Stimulated activated CD4-positive, alpha-beta T cell treated with anti-CD3 and anti-CD28 coated beads, Interleukin-1b, Interleukin-23, amount 100 ng/mL, for 4 hours (primary cell): ENCODE data around the gene ABHD17C.
"Not testable (repeated sequence)": the region's sequence is repeated elsewhere in the genome, so short reads cannot be mapped to it uniquely, and the experiment has no call there.

Source experiments
- DNase-seq, 2 donors: peaks; one replicate each; pipeline ENCODE4 v3.0.0-alpha.2; 2020; ENCODE audit warnings: low read depth in 2 of 2

Gene ABHD17C

GRCh38 chr15:80695099-80695910 lies at the start of gene ABHD17C:
Gene ABHD17C (plus strand): TSS chr15:80695310. CDS start chr15:80695430, 120 bp downstream.
- peak in 1 of 2 donors; percentile 55 for DNase-seq

- no peak for DNase-seq
Measured at GRCh38 chr15:80645494-80646065, 49.5 kb upstream of the ABHD17C start.

GRCh38 chr15:80647424-80647823 lies 47.7 kb upstream of the ABHD17C start:
- DNase-seq, result not testable (repeated sequence)

DNA sequence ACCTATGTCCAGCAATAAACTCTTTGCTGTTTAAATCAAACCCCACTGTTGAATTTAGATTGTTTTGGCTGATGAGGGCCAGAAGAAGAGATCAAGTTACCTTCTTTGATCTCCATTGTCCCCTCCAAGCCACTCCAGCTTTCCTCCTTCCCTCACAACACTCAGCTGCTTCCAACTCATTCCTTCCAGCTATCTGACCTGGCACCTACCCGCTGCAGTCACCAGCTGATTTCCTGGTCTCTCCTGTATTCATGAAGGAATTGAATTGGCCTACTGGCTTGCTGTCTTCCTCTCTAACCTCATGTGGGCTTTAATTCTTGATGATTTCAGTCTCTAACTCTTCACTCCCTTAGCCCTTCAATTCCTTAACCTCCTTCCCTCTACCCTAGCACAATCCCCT lies 40.8 kb upstream of the ABHD17C start:
- DNase-seq, result no peak

DNA sequence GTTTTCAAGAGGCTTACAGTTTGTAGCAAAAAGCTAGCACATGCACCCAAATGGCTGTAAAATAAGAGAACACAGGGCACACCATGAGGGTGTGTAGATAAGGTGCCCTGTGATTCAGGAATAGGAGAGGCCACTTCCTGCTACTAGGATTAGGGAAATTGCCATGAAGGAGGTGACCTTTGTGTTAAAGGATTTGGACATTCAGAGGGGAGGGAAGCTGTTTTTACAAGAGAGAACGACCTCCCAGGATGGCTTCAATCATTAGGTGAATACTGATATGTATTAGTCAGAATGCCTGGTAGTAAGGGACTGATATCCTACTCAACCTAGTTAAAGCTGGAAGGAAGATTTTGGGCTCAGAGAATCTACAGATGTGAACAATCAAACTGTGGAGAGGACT lies 35.7 kb upstream of the ABHD17C start:
- DNase-seq, result no peak

DNA sequence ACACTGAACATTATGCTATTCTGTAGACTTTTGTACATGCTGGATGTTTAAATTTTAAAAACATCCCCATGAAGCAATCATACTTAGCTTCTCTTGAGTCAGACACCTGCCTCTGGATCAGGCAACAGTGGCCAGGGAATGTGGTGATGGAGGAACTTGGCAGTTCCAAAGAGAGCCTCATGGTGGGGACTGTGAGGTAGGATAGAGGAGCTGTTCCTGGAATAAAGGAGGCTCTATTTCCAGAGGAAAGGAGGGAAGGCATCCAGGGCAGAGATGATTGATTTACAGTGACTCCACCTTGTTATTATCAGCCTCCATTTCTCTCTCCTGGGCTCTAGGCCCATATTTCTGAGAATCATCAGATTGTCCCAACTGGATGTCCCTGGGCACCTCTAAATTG lies 35.0 kb upstream of the ABHD17C start:
- DNase-seq, result no peak

DNA sequence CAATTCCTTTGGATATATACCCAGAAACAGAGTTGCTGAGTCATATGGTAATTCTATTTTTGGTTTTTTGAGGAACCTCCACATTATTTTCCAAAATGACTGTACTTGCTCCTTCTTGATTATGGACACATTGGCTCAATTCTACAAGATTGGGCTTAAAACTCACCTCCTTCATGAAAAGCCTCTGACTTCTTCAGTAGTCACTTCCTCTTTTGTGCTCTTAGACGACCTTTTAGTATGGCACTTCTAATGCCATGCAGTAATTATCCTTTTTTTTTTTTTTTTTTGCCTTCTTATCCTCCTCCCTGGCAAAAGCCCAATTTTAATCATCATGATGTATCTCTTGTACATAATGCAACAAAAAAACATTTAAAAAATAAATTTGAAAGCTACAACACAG lies 33.0 kb upstream of the ABHD17C start:
- DNase-seq, result no peak

GRCh38 chr15:80662757-80663553 lies 32.2 kb upstream of the ABHD17C start:
- DNase-seq, result no peak

DNA sequence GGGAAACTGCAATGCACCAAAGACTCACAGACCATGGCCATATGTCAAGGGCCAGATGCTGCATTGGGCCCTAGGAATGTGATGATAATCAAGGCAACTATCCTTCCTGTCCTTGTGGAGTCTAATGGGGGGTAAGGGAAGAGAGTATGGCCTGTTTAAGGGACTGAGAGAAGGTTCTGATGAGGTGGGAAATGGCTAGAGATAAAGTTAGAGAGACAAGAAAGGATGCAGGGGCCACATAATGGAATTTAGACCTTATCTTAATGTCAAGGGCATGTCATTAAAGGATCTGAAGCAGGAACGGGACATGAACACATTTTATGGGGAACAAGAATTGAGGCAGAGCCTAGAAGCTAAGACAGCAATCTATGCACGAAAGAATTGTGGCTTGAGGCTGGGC lies 30.0 kb upstream of the ABHD17C start:
- no peak for DNase-seq

DNA sequence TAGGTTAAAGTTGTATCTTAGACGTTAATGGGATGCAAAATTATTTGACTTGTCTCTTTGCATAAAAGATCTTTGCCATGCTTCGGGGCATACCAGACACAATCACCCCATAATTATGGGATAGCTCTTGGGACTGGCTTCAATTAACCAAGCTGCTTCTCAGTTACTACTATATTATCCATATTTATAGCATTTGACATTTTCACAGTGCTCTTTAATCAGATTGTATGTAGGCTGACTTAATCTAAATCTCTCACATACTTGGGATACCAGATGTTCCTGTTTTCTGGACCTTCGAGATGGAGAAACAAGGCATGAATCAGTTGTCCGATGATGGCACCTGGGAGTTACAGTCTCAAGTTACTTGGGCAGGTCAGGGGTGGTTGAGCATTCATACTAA lies 27.2 kb upstream of the ABHD17C start:
- DNase-seq, result no peak

DNA sequence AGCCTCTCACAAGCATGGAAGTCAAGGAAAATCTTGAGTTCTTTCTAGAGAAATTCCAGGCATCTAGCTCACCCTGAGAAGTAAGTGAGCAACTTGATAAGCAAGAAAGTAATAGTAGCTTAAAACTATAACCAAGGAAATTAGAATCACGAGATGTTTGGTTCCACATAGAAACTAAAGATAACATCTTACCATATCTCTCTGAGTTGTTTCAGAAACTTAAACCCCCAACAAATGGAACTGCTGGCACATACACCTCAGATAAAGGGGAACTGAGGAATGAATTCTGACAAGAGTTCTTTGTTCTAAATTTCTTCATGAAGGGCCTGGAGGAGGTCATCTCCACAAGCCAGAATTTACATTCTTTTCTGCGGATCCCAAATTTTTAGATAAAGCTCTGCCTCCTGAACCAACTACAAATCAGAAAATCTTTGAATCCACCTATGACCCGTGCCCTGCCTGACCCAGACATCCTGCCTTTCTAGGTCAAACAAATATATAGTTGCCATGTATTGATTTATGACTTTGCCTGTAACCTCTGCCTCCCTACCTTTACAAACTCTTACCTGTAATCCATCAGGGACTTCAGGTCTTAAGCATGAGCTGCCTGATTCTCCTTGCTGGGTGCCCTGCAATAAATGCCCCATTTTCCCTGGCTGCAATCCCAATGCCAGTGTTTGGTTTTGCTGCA lies 26.4 kb upstream of the ABHD17C start:
- no peak for DNase-seq

DNA sequence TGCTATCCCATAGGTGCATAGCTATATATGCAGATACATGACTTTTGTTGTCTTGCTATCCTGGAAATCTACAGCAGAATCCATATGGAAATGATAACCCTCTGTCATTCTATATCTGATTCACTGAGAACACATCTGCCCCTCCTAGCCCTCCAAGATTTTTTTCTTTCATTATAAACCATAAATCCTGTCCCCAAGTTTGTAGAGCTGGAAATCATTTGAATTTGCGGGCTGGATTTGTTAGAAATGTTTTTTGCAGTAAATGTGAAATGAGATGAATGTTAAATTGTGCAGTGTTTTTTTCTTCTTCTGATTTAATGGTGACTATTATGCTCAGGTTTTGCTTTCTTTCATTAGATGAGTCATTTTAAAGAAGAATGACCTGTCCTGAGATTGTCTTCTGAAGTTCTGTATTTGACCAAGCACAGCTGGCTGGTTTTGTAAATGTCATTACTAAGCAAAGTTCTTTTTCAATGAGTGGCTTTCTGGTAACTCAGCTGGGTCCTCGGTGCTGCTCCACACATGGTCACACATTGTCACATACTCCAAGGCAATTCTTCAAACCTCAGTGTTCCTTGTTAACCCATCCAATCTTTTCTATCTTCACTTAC lies 25.3 kb upstream of the ABHD17C start:
- DNase-seq, result no peak

- DNase-seq, result no peak
Measured at GRCh38 chr15:80673561-80674244, 21.4 kb upstream of the ABHD17C start.

- no peak for DNase-seq
Measured at GRCh38 chr15:80674245-80674614, 20.9 kb upstream of the ABHD17C start.

DNA sequence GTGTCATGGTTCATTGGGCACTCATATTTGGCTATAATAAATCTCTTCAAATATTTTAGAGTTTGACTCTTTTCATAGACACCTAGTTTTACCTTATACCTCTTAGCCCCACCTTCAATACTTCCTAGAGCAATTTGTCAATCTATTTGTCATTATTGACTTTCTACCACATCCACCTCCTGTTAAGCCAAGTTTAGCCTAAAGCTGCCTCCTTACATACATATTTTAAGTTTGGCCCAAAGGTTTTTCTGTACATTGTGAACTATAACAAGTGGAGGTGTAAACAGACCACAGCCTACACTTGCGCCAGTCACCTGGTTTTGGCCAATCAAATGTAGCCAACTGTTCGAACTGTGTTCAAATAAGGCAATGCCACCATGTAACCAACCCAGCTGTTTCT lies 18.1 kb upstream of the ABHD17C start:
- no peak for DNase-seq

GRCh38 chr15:80679167-80679803 lies 15.8 kb upstream of the ABHD17C start:
- no peak for DNase-seq

DNA sequence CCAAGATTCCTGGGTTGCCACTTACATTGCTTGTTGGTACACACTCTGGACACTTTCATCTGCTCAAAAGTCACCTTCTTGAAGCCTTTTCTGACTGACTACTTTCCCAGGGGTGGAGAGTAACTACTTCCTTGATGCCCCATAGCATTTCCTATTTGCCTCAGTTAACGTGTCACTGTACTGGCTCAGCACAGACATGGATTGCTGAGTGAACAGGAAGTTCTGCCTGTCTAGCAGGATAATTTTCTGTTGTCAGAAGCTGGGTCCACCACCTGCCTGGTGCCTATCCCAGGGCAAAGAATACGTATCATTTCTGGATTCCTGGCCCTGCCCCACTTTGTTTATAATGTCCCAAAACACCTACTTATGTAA lies 15.3 kb upstream of the ABHD17C start:
- no peak for DNase-seq

- no peak for DNase-seq
Measured at GRCh38 chr15:80682201-80682600, 12.9 kb upstream of the ABHD17C start.

DNA sequence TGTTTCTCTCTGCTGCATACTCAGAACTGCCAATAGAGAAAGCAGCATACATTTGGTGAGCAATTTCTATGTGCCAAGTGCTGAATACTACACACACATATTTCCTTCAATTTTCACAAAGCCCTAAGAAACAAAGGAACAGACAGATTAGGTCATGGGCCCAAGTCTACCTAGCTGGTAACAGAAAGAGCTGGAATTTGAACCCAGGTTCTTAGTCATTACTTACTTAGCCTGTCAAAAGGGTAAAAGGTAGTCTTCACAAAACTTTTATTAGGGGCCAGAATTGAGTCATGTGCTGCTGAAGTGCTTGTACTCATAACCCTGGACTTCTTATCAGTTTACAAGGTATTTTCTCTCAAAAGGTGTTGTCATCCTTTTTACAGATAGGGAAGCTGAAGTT lies 10.4 kb upstream of the ABHD17C start:
- DNase-seq, result no peak

GRCh38 chr15:80685628-80686027 lies 9.5 kb upstream of the ABHD17C start:
- no peak for DNase-seq

DNA sequence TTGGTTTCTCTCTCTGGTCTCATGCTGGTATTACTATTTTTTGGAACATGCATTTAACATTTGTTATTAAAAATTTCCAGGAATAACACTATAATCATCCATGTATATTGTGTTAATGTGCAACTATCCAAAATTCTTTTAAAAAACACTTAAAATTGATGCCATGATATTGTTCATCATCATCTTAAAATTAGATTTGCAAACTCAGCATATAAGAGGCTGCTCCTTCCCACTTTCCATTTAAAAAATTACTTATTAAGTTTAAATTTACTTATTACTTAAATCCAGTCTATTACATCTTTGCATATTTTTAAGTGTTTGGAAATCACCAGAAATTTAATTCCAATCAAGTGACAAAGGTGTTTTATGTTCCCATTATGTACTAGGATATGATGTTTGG lies 5.8 kb upstream of the ABHD17C start:
- DNase-seq, result no peak
